Activated naive CD8-positive, alpha-beta T cell treated with anti-CD3 and anti-CD28 coated beads for 36 hours (primary cell): Measurements from ENCODE around the gene ATOSB. TPM values are rescaled to one million over a fixed set of nuclear protein-coding genes. Genes with fewer than 3 reads are reported as not detected.
A peak's percentile ranks its signal among the peaks of the same experiment; 100 is the strongest.

Experiments used
- DNase-seq: peaks from one replicate; pipeline ENCODE4 v3.0.0; 2021
- H3K27ac Mint-ChIP-seq: one replicate; pipeline ENCODE4 v1.8.0; 2022; ENCODE audit warnings: mild to moderate bottlenecking, moderate library complexity, mixed read lengths
- H3K27me3 Mint-ChIP-seq: one replicate; pipeline ENCODE4 v1.8.0; 2022; ENCODE audit warnings: mild to moderate bottlenecking, mixed read lengths
- H3K36me3 Mint-ChIP-seq: one replicate; pipeline ENCODE4 v1.8.0; 2021; ENCODE audit warnings: mild to moderate bottlenecking, mixed read lengths
- H3K4me1 Mint-ChIP-seq: one replicate; pipeline ENCODE4 v1.8.0; 2021; ENCODE audit warnings: mixed read lengths
- H3K4me3 Mint-ChIP-seq: one replicate; pipeline ENCODE4 v1.8.0; 2022; ENCODE audit warnings: mild to moderate bottlenecking, moderate library complexity, mixed read lengths
- H3K9me3 Mint-ChIP-seq: one replicate; pipeline ENCODE4 v1.8.0; 2022; ENCODE audit warnings: mixed read lengths
- total RNA-seq, 2 experiments: library from RNA; stranded (reverse); gene quantifications; one replicate each; pipeline ENCODE4 v1.2.3, GENCODE V29; 2021

The ATOSB gene
- total RNA-seq, 2 experiments from 2014 or later, result 3.8 to 4.1 TPM

DNA sequence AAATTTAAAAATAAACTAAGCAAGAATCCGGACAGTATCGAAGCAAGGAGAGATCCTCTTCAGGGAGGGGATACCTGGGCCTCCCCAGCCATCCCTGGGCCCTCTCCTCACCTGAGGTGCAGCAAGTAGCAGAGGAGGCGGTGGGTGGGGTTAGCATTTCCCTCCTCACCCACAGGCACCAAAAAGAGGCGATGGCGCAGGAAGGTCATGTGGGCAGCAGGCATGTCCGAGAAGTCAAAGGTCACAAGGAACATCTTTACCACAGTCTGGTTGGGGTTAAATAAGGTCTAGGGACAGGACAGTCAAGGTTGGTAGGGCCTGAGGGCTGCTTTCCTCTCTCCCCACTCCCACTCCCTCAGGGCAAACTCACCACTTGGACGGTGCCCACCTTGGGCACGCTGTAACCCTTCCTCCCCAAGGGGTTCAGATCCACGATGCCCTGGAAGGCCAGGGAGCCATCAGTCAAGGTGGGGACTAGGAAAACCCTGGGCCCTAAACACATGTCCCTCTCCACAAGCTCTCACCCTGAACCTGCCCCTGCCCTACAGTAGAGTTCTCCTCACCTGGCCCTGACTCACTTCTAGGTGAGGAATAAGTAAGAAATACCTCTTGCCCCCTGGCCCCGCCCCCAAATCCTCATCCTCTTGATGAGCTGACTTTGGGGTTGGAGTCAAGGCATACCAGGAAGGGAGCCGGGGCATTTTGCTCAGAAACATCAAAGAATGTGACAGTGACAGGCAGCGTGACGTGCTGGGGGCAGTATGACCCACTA, 9.9 kb downstream of the ATOSB start:
- H3K27ac Mint-ChIP-seq, result no peak overlapping the region
- H3K4me3 Mint-ChIP-seq, result no peak overlapping the region
- H3K9me3 Mint-ChIP-seq, result no peaks in the 10 kb centered on the region
- H3K4me1 Mint-ChIP-seq, result peaks cover 20% of the 10 kb centered on the region
- no peaks in the 10 kb centered on the region for H3K27me3 Mint-ChIP-seq
- DNase-seq, result no peak
- peaks cover 23% of the 10 kb centered on the region for H3K36me3 Mint-ChIP-seq

DNA sequence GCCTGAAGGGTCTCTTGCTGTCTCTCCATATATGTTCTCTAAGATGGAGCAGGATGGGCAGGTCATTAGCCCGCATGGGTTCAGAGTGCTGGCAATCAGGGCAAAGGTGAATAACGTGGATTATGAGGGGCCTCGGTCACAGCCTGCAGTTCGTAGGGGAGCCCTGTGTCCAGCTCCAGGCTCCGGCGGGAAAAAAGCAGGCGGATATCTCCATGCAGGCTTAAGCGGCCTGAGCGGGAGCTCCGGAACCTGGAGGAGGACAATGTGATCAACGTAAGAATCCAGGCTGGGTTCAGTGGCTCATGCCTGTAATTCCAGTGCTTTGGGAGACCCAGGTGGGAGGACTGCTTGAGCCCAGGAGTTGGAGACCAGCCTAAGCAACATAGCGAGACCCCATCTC, 10.5 kb downstream of the ATOSB start:
- no peak overlapping the region for H3K4me3 Mint-ChIP-seq
- H3K36me3 Mint-ChIP-seq, result peaks cover 28% of the 10 kb centered on the region
- H3K27ac Mint-ChIP-seq, result no peak overlapping the region
- DNase-seq, result no peak
- H3K9me3 Mint-ChIP-seq, result no peaks in the 10 kb centered on the region
- H3K27me3 Mint-ChIP-seq, result no peaks in the 10 kb centered on the region
- peaks cover 22% of the 10 kb centered on the region for H3K4me1 Mint-ChIP-seq

- H3K4me1 Mint-ChIP-seq, result peaks cover 24% of the 10 kb centered on the region
- H3K9me3 Mint-ChIP-seq, result no peaks in the 10 kb centered on the region
- DNase-seq, result no peak
- no peak overlapping the region for H3K4me3 Mint-ChIP-seq
- no peaks in the 10 kb centered on the region for H3K27me3 Mint-ChIP-seq
- H3K27ac Mint-ChIP-seq, result no peak overlapping the region
- peaks cover 28% of the 10 kb centered on the region for H3K36me3 Mint-ChIP-seq
Observed at GRCh38 chr9:35104586-35104985, 11.1 kb downstream of the ATOSB start.

- no peaks in the 10 kb centered on the region for H3K27me3 Mint-ChIP-seq
- peaks cover 27% of the 10 kb centered on the region for H3K4me1 Mint-ChIP-seq
- peak overlapping the region; percentile 97 for H3K27ac Mint-ChIP-seq
- no peak for DNase-seq
- H3K9me3 Mint-ChIP-seq, result no peaks in the 10 kb centered on the region
- peaks cover 31% of the 10 kb centered on the region for H3K36me3 Mint-ChIP-seq
- H3K4me3 Mint-ChIP-seq, result peak overlapping the region; percentile 97
Observed at GRCh38 chr9:35103660-35104191, 11.9 kb downstream of the ATOSB start.

DNA sequence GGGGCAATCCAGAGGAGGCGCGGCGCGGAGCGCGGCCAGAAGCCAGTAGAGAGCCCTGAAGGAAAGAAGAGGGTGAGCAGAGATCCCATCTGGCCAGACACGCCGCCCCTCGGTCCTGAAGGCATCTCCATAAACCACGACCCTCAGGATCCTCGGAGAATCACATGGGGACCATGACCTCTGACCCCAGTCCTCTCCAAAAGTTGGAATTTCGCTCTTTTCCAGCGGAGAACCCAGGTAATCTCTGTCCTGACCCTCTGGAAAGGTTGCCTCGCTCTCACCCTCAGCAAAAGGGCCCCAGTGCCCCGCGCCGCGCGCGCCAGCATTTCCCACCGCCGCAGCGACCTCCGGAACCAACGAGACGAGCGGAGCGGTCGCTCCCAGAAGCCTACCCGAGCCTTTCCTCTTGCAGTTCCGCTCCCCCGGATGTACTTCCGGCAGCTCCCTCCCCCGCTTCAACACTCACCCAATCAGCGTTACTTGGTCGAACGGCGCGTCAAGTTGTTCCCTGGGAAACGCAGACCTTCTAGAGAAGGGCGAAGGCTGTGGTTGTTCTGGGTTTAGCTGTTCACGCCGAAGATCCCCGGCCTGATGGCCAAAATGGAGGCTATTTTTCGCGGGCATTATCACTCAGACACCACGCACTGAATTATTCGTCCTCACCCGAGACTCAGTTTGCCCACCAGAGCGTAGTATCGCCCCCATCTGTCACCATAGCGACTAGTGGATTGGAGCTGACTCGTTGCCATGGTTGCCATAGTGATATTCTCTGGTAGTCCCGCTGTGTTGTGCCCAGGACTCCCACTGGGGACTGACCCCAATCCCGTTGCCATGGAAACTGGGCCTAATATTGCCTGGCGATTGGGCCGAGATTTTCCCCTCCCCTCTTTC, 12.6 kb downstream of the ATOSB start, which contains the start of gene STOML2:
Gene STOML2, minus strand, starts transcription at position 363 of the 891 bp plus-strand sequence. Its CDS starts 37 bp downstream, at position 326.
- H3K4me3 Mint-ChIP-seq, result peak within 1 kb of the TSS; percentile 97
- no peaks in the 10 kb centered on the region for H3K9me3 Mint-ChIP-seq
- peaks cover 27% of the 10 kb centered on the region for H3K4me1 Mint-ChIP-seq
- H3K27ac Mint-ChIP-seq, result peak within 1 kb of the TSS; percentile 97
- peak; percentile 89 for DNase-seq
- H3K36me3 Mint-ChIP-seq, result peaks cover 31% of the 10 kb centered on the region
- H3K27me3 Mint-ChIP-seq, result no peaks in the 10 kb centered on the region

GRCh38 chr9:35102465-35102768, 13.2 kb downstream of the ATOSB start:
- DNase-seq, result peak; percentile 18
- Mint-ChIP-seq H3K36me3 (peaks cover 31% of the 10 kb centered on the region), H3K27ac (peak overlapping the region; percentile 97), H3K4me3 (peak overlapping the region; percentile 97), H3K27me3 (no peaks in the 10 kb centered on the region), H3K9me3 (no peaks in the 10 kb centered on the region), H3K4me1 (peaks cover 27% of the 10 kb centered on the region)

DNA sequence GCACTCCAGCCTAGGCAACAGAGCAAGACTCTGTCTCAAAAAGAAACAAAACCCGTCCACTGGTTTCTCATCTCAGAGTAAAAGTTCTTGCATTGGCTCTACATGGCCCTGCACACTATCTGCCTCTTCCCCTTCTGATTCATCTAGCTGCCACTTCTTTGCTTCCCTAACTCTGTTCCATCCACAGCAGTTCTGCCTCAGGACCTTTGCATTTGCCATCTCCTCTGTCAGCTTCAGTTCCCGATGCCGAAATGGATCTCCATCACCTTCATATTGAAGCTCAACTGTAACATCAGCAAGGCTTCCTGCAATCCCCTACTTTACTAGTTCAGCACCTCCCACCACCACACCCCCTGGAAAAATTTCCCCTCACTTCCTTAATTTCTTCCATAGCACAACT, 18.1 kb downstream of the ATOSB start:
- Mint-ChIP-seq H3K4me1 (peaks cover 33% of the 10 kb centered on the region), H3K4me3 (peak overlapping the region; percentile 6), H3K9me3 (no peaks in the 10 kb centered on the region), H3K27ac (no peak overlapping the region), H3K36me3 (peaks cover 33% of the 10 kb centered on the region), H3K27me3 (no peaks in the 10 kb centered on the region)
- no peak for DNase-seq

DNA sequence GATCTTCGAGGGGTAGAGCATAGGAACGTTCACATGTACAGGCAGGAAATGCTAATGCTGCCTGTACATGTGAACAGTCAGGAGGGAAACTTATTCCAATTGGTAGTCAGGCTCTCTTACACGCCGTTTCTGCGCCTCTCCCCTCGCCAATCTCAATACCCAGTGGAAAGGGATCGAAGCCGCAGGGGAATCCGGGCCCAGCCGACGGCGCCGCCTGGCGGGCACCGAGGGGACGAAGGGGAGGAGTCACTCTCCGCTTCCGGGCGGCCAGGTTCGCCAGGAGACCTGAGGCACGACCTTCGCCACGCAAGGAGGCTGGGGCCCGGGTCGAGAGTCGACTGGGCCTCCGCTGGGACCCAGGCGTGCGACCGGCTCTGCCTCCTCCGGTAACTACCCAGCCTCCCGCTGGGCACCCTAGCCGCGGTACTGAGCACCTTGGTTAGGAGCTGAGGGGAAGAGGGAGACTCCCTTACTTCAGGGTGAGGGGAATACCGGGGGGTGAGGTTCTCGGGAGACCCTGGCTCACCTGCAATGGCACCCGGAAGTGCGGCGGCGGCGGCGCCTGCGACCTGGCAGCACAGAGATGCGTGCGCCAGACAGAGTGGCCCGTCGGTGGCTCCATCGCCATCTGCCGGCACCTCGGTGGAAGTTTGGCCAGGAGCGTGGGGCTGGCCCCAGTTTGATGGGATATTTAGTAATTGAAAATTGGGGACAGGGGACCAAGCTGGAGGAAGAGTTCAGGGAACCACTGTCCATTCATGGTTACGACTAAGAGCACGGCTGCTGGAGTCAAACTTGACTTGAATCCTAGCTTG, 19.4 kb downstream of the ATOSB start, which contains the start of gene PIGO:
Gene PIGO, minus strand, starts transcription at position 557 of the 815 bp plus-strand sequence. CDS start 1,026 bp downstream, outside the sequence.
- Mint-ChIP-seq H3K9me3 (no peaks in the 10 kb centered on the region), H3K27ac (peak within 1 kb of the TSS; percentile 95), H3K4me1 (peaks cover 25% of the 10 kb centered on the region), H3K27me3 (no peaks in the 10 kb centered on the region), H3K4me3 (peak within 1 kb of the TSS; percentile 87), H3K36me3 (peaks cover 22% of the 10 kb centered on the region)
- peak; percentile 93 for DNase-seq

DNA sequence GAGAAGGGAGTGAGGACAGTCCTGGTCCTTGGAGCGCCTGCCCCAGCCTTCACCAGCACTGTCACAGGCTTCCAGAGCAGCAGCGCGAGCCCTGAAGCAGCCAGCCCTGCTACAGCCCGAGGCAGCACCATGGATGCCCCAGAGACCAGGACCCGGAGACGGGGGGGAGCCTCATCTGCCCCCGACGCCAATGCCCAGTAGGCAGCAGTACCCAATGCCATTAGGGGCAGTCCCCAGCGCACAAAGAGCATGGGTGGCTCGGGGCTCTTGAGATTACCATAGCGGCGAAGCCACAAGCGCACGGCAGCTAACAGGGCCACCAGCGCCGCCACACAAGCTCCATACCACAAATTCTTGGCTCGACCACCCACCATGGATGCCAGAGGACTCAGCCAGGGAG, 24.1 kb downstream of the ATOSB start:
- no peaks in the 10 kb centered on the region for H3K27me3 Mint-ChIP-seq
- H3K4me1 Mint-ChIP-seq, result peaks cover 11% of the 10 kb centered on the region
- H3K27ac Mint-ChIP-seq, result no peak overlapping the region
- H3K4me3 Mint-ChIP-seq, result no peak overlapping the region
- peaks cover 20% of the 10 kb centered on the region for H3K36me3 Mint-ChIP-seq
- no peaks in the 10 kb centered on the region for H3K9me3 Mint-ChIP-seq
- no peak for DNase-seq

- Mint-ChIP-seq H3K9me3 (no peaks in the 10 kb centered on the region), H3K4me1 (peaks cover under 1% of the 10 kb centered on the region), H3K27ac (no peak overlapping the region), H3K27me3 (no peaks in the 10 kb centered on the region), H3K4me3 (no peak overlapping the region), H3K36me3 (peaks cover 13% of the 10 kb centered on the region)
- no peak for DNase-seq
Observed at GRCh38 chr9:35089434-35089833, 26.2 kb downstream of the ATOSB start.

GRCh38 chr9:35085078-35085477, 30.6 kb downstream of the ATOSB start:
- no peaks in the 10 kb centered on the region for H3K27me3 Mint-ChIP-seq
- peaks cover 4% of the 10 kb centered on the region for H3K4me1 Mint-ChIP-seq
- DNase-seq, result no peak
- H3K9me3 Mint-ChIP-seq, result no peaks in the 10 kb centered on the region
- no peak overlapping the region for H3K27ac Mint-ChIP-seq
- H3K36me3 Mint-ChIP-seq, result peaks cover 9% of the 10 kb centered on the region
- no peak overlapping the region for H3K4me3 Mint-ChIP-seq

GRCh38 chr9:35079426-35080341, 36.0 kb downstream of the ATOSB start, which contains the start of gene FANCG:
Gene FANCG, minus strand, starts transcription at chr9:35079942. Its CDS starts 418 bp downstream, at chr9:35079524.
- H3K36me3 Mint-ChIP-seq, result peaks cover 26% of the 10 kb centered on the region
- no peaks in the 10 kb centered on the region for H3K9me3 Mint-ChIP-seq
- peak within 1 kb of the TSS; percentile 99 for H3K27ac Mint-ChIP-seq
- H3K27me3 Mint-ChIP-seq, result no peaks in the 10 kb centered on the region
- H3K4me1 Mint-ChIP-seq, result peaks cover 18% of the 10 kb centered on the region
- peak within 1 kb of the TSS; percentile 96 for H3K4me3 Mint-ChIP-seq
- DNase-seq, result peak; percentile 87

DNA sequence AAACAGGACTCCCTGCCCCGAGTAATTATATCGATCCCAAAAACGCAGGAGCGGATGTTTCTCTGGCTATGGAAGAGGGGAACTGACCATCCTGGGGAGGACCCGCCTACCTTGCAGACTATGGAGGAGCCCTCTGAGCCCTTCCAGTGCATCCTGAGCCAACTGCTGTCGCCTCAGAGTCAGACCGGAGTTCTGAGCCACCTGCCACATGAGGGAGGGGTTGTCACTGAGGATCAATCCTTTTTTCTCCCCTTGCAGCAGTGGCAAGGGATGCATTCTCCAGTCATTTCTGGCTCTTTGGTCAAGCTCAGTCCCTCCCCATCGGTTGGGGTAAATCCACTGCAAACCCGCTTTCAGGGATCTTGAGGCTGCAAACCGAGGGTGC, 36.6 kb downstream of the ATOSB start:
- Mint-ChIP-seq H3K36me3 (peaks cover 31% of the 10 kb centered on the region), H3K9me3 (no peaks in the 10 kb centered on the region), H3K4me1 (peaks cover 18% of the 10 kb centered on the region), H3K27me3 (no peaks in the 10 kb centered on the region), H3K4me3 (peak overlapping the region; percentile 96), H3K27ac (peak overlapping the region; percentile 99)
- no peak for DNase-seq
